H7 (cell line): Measurements from ENCODE around the gene CANX. TPM values are rescaled to one million over a fixed set of nuclear protein-coding genes. Genes with fewer than 3 reads are reported as not detected.

Source experiments
- DNase-seq: peaks from one replicate; pipeline ENCODE4 v3.0.0; 2012
- H3K27me3 ChIP-seq: 2 replicates; pipeline ENCODE4 v1.6.0; 2011; ENCODE audit warnings: mild to moderate bottlenecking, low read length; ENCODE audit not compliant: control insufficient read depth, insufficient read depth
- H3K36me3 ChIP-seq: replicated peaks from 2 replicates; pipeline ENCODE4 v1.5.1; 2011; ENCODE audit warnings: low read length; ENCODE audit not compliant: control insufficient read depth, insufficient read depth
- H3K4me3 ChIP-seq: 2 replicates; pipeline ENCODE4 v1.5.1; 2011; ENCODE audit warnings: low read depth, mild to moderate bottlenecking, control low read depth, low read length, moderate library complexity; ENCODE audit not compliant: insufficient read depth
- total RNA-seq: library from RNA; depleted of rRNA; stranded (reverse); fragments of >200 nt; shearing (Covaris generic); gene quantifications from 2 replicates; pipeline ENCODE4 v1.2.3, GENCODE V29; 2014; rRNA removed

The CANX gene
- total RNA-seq, 1 experiment from 2014 or later: 263 TPM

DNA sequence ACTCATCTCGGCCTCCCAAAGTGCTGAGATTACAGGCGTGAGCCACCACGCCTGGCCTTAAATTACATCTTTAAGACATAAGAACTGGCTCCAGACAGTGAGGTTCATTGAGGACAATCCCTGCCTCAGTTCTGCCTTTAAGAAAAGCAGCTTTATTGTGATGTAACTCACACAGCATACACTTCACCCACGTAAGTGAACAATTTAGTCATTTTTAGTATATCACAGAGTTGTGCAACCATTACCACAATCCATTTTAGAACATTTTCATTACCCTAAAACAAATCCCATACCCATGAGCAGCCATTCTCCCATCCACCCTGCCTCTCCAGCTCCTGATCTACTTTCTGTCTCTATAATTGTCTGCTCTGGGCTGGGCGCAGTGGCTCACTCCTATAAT, 71.0 kb downstream of the CANX start:
- Histone ChIP-seq H3K36me3 (peaks cover 51% of the 10 kb centered on the region), H3K4me3 (no peak overlapping the region), H3K27me3 (no peaks in the 10 kb centered on the region)
- DNase-seq: no peak

GRCh38 chr5:179771311-179771895, 72.6 kb downstream of the CANX start:
- Histone ChIP-seq H3K36me3 (peaks cover 48% of the 10 kb centered on the region), H3K4me3 (no peak overlapping the region), H3K27me3 (no peaks in the 10 kb centered on the region)
- no peak for DNase-seq

GRCh38 chr5:179772351-179772750, 73.6 kb downstream of the CANX start:
- H3K4me3 ChIP-seq: no peak overlapping the region
- H3K36me3 ChIP-seq: peaks cover 45% of the 10 kb centered on the region
- DNase-seq: no peak
- no peaks in the 10 kb centered on the region for H3K27me3 ChIP-seq

DNA sequence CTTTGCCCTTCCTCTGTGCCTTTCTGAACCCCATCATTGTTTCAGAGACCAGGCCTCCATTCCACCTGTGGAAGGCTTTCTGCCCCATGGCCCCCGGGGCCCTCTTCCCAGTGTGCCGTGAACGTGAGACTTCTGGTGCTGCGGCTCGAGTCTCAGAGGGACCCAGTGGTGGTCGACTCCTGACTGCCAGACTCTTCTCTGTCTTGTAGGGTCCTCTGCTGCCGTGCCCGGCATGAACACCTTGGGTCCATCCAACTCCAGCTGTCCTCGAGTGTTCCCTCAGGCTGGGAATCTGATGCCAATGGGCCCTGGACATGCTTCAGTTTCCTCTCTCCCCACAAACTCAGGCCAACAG, 74.9 kb downstream of the CANX start:
- H3K36me3 ChIP-seq: peaks cover 44% of the 10 kb centered on the region

GRCh38 chr5:179774442-179774841, 75.7 kb downstream of the CANX start:
- peaks cover 38% of the 10 kb centered on the region for H3K36me3 ChIP-seq
- no peak overlapping the region for H3K4me3 ChIP-seq
- DNase-seq: no peak
- H3K27me3 ChIP-seq: no peaks in the 10 kb centered on the region

More for the DNA sequence above, 74.9 kb downstream of the CANX start:
- H3K4me3 ChIP-seq: no peak overlapping the region
- DNase-seq: no peak
- H3K27me3 ChIP-seq: no peaks in the 10 kb centered on the region

GRCh38 chr5:179776411-179776938, 77.7 kb downstream of the CANX start:
- DNase-seq: no peak
- no peaks in the 10 kb centered on the region for H3K27me3 ChIP-seq
- H3K36me3 ChIP-seq: peaks cover 29% of the 10 kb centered on the region
- no peak overlapping the region for H3K4me3 ChIP-seq

GRCh38 chr5:179777456-179777855, 78.7 kb downstream of the CANX start:
- Histone ChIP-seq H3K27me3 (no peaks in the 10 kb centered on the region), H3K36me3 (peaks cover 25% of the 10 kb centered on the region), H3K4me3 (no peak overlapping the region)
- DNase-seq: no peak

DNA sequence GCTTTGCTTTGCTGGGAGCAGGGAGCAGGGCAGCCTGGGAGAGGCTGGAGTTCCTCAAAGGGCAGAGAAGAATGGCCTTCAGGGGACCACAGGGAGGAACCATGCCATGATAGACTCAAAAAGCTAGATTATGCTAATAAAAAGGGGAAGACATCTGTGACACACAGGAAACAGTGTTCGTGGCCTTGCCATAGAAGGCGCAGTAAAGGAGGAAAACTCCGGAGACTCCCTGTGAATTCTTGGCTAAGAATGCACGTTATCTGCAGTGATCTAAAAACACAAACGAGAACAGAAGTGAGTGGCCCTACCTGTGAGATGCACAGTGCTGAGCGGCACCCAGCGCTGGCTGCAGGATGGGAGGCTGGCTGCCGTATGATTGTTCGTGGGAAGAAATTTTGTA, 79.1 kb downstream of the CANX start:
- Histone ChIP-seq H3K36me3 (peaks cover 23% of the 10 kb centered on the region), H3K27me3 (no peaks in the 10 kb centered on the region), H3K4me3 (no peak overlapping the region)
- DNase-seq: no peak

DNA sequence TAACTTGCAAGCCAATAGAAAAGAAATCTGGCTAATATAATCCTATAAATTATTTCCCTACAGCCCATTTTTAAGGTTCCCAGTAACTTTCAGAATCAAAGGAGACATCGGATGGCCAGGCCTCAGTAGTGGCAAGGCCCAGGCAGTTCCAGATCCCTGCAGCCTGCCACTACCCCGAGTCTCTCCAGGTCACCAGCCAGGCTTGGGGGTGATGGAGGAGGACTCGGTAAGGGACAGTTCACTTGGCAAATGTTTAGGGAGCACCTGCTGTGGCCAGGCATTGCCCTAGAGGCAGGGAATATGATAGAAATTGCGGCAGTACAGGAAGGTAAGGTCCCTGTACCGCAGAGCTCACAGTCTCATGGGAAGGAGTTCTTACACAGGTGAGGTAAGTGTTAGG, 79.8 kb downstream of the CANX start:
- peaks cover 19% of the 10 kb centered on the region for H3K36me3 ChIP-seq
- DNase-seq: no peak
- no peak overlapping the region for H3K4me3 ChIP-seq
- H3K27me3 ChIP-seq: no peaks in the 10 kb centered on the region

DNA sequence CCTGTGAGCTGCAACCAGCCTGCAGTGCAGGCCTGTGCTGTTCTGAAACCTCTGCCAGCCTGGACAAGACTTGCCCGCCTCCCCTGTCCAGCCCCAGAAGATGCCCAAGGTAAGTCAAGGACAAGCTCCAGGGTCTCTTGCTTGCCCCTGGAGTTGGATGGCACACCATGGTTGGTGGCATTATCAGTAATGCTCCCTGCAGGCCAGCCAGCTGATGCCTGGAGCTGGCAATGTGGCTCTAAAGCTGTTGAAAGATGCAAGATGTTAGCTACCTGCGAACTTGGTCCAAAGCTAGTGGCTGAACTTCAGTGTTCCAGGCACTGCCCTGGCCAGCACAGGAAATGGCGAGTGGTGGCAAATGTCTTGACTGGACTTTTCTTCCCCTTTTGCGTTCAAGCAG, 81.1 kb downstream of the CANX start:
- DNase-seq: no peak
- no peaks in the 10 kb centered on the region for H3K27me3 ChIP-seq

GRCh38 chr5:179780362-179780761, 81.6 kb downstream of the CANX start:
- H3K36me3 ChIP-seq: peaks cover 11% of the 10 kb centered on the region
- H3K27me3 ChIP-seq: no peaks in the 10 kb centered on the region
- H3K4me3 ChIP-seq: no peak overlapping the region
- no peak for DNase-seq

More for the DNA sequence above, 81.1 kb downstream of the CANX start:
- Histone ChIP-seq H3K36me3 (peaks cover 12% of the 10 kb centered on the region), H3K4me3 (no peak overlapping the region)

Other genes starting within 250 kb of the CANX start
- 25.5 and 27.5 TPM in 2 replicates for gene RUFY1, start 148.4 kb upstream of the CANX start, total RNA-seq
- gene HNRNPH1, start 75.3 kb upstream of the CANX start, total RNA-seq: 423 and 527 TPM in 2 replicates
- 0.44 TPM in 1 of 2 replicates, not detected in the other for gene CBY3, start 17.9 kb upstream of the CANX start, total RNA-seq
- gene MAML1, start 33.9 kb downstream of the CANX start, total RNA-seq: 21.5 and 22.3 TPM in 2 replicates
- gene LTC4S, start 95.0 kb downstream of the CANX start, total RNA-seq: 0.67 and 5.1 TPM in 2 replicates
- 131 and 148 TPM in 2 replicates for gene MGAT4B, start 107.9 kb downstream of the CANX start, total RNA-seq
- gene SQSTM1, start 121.9 kb downstream of the CANX start, total RNA-seq: 161 and 184 TPM in 2 replicates
- gene MRNIP, start 159.8 kb downstream of the CANX start, total RNA-seq: 34.7 and 56.2 TPM in 2 replicates
- 48.1 and 61.2 TPM in 2 replicates for gene TBC1D9B, start 208.9 kb downstream of the CANX start, total RNA-seq